SK-N-SH (cell line): ENCODE data around the gene SP7. TPM values are rescaled to one million over a fixed set of nuclear protein-coding genes. Genes with fewer than 3 reads are reported as not detected.

Experiments used
- CTCF ChIA-PET: fragments of 300-600, 350-600 bp; formaldehyde crosslinking; extraction: SDS; loops from one replicate; lab custom pipeline; 2021; lab: Yijun Ruan, JAX
- POLR2A ChIA-PET: fragments of 350-600 bp; sonication (Branson Sonifier 250); formaldehyde crosslinking; extraction: SDS; loops from one replicate; lab custom pipeline; 2020; ENCODE audit warnings: antibody characterized with exemption, inconsistent platforms; lab: Yijun Ruan, JAX
- DNase-seq: peaks from one replicate; pipeline ENCODE4 v3.0.0; 2012
- H2AFZ ChIP-seq: fragments of 200-600 bp; sonication (generic); 2 replicates; pipeline ENCODE4 v1.8.1; 2016; ENCODE audit warnings: antibody characterized with exemption, mild to moderate bottlenecking, low read depth
- H3F3A ChIP-seq: fragments of 200-600 bp; sonication (generic); replicated peaks from 2 replicates; pipeline ENCODE3; 2016; ENCODE audit warnings: antibody characterized with exemption, mild to moderate bottlenecking; ENCODE audit not compliant: insufficient read depth
- H3K27ac ChIP-seq, 2 experiments: fragments of 200-500 bp in 1 of 2; fragments of 200-600 bp in 1 of 2; sonication (Bioruptor generic) in 1 of 2; sonication (generic), shearing (Covaris generic) in 1 of 2; 2 replicates each; pipeline versions ENCODE4 v1.5.1 to v1.6.1; 2014 to 2016; ENCODE audit warnings: low read depth in 2 of 2, inconsistent platforms in 1 of 2, low read length in 1 of 2, mild to moderate bottlenecking in 1 of 2, mixed read lengths in 1 of 2
- H3K27me3 ChIP-seq: fragments of 200-600 bp; sonication (generic), shearing (Covaris generic); 2 replicates; pipeline ENCODE4 v1.6.1; 2016; ENCODE audit warnings: mixed run types; ENCODE audit not compliant: insufficient read depth
- H3K36me3 ChIP-seq, 2 experiments: fragments of 200-500 bp in 1 of 2; fragments of 200-600 bp in 1 of 2; sonication (Bioruptor generic) in 1 of 2; sonication (generic) in 1 of 2; replicated peaks in 1 of 2; 2 replicates each; pipeline versions ENCODE3 to v1.5.1; 2014 to 2016; ENCODE audit warnings: low read length in 1 of 2, mild to moderate bottlenecking in 1 of 2; ENCODE audit not compliant: insufficient read depth in 2 of 2, control insufficient read depth in 1 of 2
- H3K4me1 ChIP-seq, 2 experiments: fragments of 200-500 bp in 1 of 2; fragments of 200-600 bp in 1 of 2; sonication (Bioruptor generic) in 1 of 2; sonication (generic), shearing (Covaris generic) in 1 of 2; 2 replicates each; pipeline versions ENCODE4 v1.5.1 to v1.6.1; 2014 to 2016; ENCODE audit warnings: low read depth in 1 of 2, low read length in 1 of 2, mixed run types in 1 of 2; ENCODE audit not compliant: insufficient read depth in 2 of 2, control insufficient read depth in 1 of 2
- H3K4me2 ChIP-seq: fragments of 200-600 bp; sonication (generic), shearing (Covaris generic); 2 replicates; pipeline ENCODE4 v1.6.1; 2017; ENCODE audit warnings: mixed run types
- H3K4me3 ChIP-seq, 2 experiments: fragments of 200-500 bp in 1 of 2; fragments of 200-600 bp in 1 of 2; sonication (Bioruptor generic) in 1 of 2; sonication (generic), shearing (Covaris generic) in 1 of 2; 2 replicates each; pipeline versions ENCODE4 v1.5.1 to v1.8.1; 2014 to 2016; ENCODE audit warnings: low read depth in 2 of 2, inconsistent platforms in 1 of 2, low read length in 1 of 2, mild to moderate bottlenecking in 1 of 2, mixed read lengths in 1 of 2, moderate library complexity in 1 of 2
- H3K79me2 ChIP-seq: fragments of 200-600 bp; sonication (generic); 2 replicates; pipeline ENCODE4 v1.8.1; 2017; ENCODE audit warnings: mild to moderate bottlenecking; ENCODE audit not compliant: insufficient read depth
- H3K9ac ChIP-seq: fragments of 200-600 bp; sonication (generic); 2 replicates; pipeline ENCODE4 v1.6.1; 2017; ENCODE audit warnings: mixed run types
- H3K9me2 ChIP-seq: fragments of 200-600 bp; sonication (generic); 2 replicates; pipeline ENCODE4 v1.6.1; 2017; ENCODE audit warnings: mixed run types
- H3K9me3 ChIP-seq: fragments of 200-600 bp; sonication (generic); 2 replicates; pipeline ENCODE4 v1.6.1; 2017; ENCODE audit warnings: mixed run types, mild to moderate bottlenecking, moderate library complexity
- H4K20me1 ChIP-seq: fragments of 200-600 bp; sonication (generic); 2 replicates; pipeline ENCODE4 v1.6.1; 2017; ENCODE audit warnings: mild to moderate bottlenecking, mixed run types; ENCODE audit not compliant: insufficient read depth
- ELF1 ChIP-seq: IDR thresholded peaks from 2 replicates; pipeline ENCODE4 v1.4.0; 2012
- FOSL2 ChIP-seq: IDR thresholded peaks from 2 replicates; pipeline ENCODE4 v1.4.0; 2012; ENCODE audit warnings: low read depth, mild to moderate bottlenecking, moderate library complexity, borderline replicate concordance
- FOXJ3 ChIP-seq: sonication (generic); formaldehyde crosslinking; IDR thresholded peaks from 2 replicates; pipeline ENCODE4 v1.5.1; 2020; ENCODE audit warnings: mild to moderate bottlenecking, missing genetic modification reagents
- GABPA ChIP-seq: IDR thresholded peaks from 2 replicates; pipeline ENCODE4 v1.4.0; 2012; ENCODE audit warnings: low read depth, mild to moderate bottlenecking
- MXI1 ChIP-seq: IDR thresholded peaks from 2 replicates; pipeline ENCODE4 v1.6.1; 2012; ENCODE audit warnings: mild to moderate bottlenecking, low read depth, low read length, improper control_type of control experiment
- NFIC ChIP-seq: IDR thresholded peaks from 2 replicates; pipeline ENCODE4 v1.4.0; 2012; ENCODE audit warnings: borderline replicate concordance
- NRF1 ChIP-seq: IDR thresholded peaks from 2 replicates; pipeline ENCODE4 v1.6.1; 2012; ENCODE audit warnings: low read depth, mild to moderate bottlenecking, low read length
- RCOR1 ChIP-seq: fragments of 150-350 bp; IDR thresholded peaks from 2 replicates; pipeline ENCODE4 v1.6.1; 2017; ENCODE audit warnings: antibody characterized with exemption, low read length
- RFX5 ChIP-seq: IDR thresholded peaks from 2 replicates; pipeline ENCODE4 v1.6.1; 2012; ENCODE audit warnings: mild to moderate bottlenecking, improper control_type of control experiment, low read length
- SIN3A ChIP-seq: IDR thresholded peaks from 2 replicates; pipeline ENCODE4 v1.6.1; 2012; ENCODE audit warnings: low read depth, mild to moderate bottlenecking, low read length, moderate library complexity, borderline replicate concordance
- TAF1 ChIP-seq: IDR thresholded peaks from 2 replicates; pipeline ENCODE4 v1.6.1; 2012; ENCODE audit warnings: low read depth, mild to moderate bottlenecking, low read length, moderate library complexity, borderline replicate concordance
- TEAD4 ChIP-seq: IDR thresholded peaks from 2 replicates; pipeline ENCODE4 v1.4.0; 2012; ENCODE audit warnings: mild to moderate bottlenecking, borderline replicate concordance; ENCODE audit not compliant: insufficient read depth
- YY1 ChIP-seq: IDR thresholded peaks from 2 replicates; pipeline ENCODE4 v1.4.0; 2012; ENCODE audit warnings: low read depth, mild to moderate bottlenecking
- WGBS: methylation state at CpG from one replicate; pipeline ENCODE4 v1.1.6; 2017; ENCODE audit warnings: low lambda C conversion rate; 5-methylcytosine and 5-hydroxymethylcytosine counted together
- polyA plus RNA-seq, 3 experiments: library from polyadenylated mRNA; depleted of rRNA; stranded (reverse); fragments of >200 nt; gene quantifications; 2 replicates each; pipeline ENCODE4 v1.2.3, GENCODE V29; 2012
- TF ChIP-seq, protein P1 (sequence below): IDR thresholded peaks from 2 replicates; pipeline ENCODE4 v1.6.1; 2012; ENCODE audit warnings: mild to moderate bottlenecking, low read depth, low read length, moderate library complexity
- TF ChIP-seq, protein P2 (sequence below): IDR thresholded peaks from 2 replicates; pipeline ENCODE4 v1.4.0; 2012; ENCODE audit warnings: low read depth, borderline replicate concordance
- TF ChIP-seq, protein P3 (sequence below): fragments of 150-350 bp; IDR thresholded peaks from 2 replicates; pipeline ENCODE4 v1.6.1; 2017; ENCODE audit warnings: antibody characterized with exemption, low read length, low read depth, borderline replicate concordance
- TF ChIP-seq, protein P4 (sequence below): IDR thresholded peaks from 2 replicates; pipeline ENCODE4; 2012
- TF ChIP-seq, protein P5 (sequence below): IDR thresholded peaks from 2 replicates; pipeline ENCODE4 v1.4.0; 2012; ENCODE audit warnings: low read depth, borderline replicate concordance
- TF ChIP-seq, protein P6 (sequence below): fragments of 200-600 bp; sonication (generic); IDR thresholded peaks from 2 replicates; pipeline ENCODE4 v1.6.1; 2017; ENCODE audit warnings: antibody characterized with exemption, mild to moderate bottlenecking, moderate library complexity
- TF ChIP-seq, protein P7 (sequence below): IDR thresholded peaks from 2 replicates; pipeline ENCODE4 v1.4.0; 2012; ENCODE audit warnings: low read depth

The SP7 gene
- polyA plus RNA-seq, 1 of the 3 experiments (the other 2 are of a cell fraction): not detected

DNA sequence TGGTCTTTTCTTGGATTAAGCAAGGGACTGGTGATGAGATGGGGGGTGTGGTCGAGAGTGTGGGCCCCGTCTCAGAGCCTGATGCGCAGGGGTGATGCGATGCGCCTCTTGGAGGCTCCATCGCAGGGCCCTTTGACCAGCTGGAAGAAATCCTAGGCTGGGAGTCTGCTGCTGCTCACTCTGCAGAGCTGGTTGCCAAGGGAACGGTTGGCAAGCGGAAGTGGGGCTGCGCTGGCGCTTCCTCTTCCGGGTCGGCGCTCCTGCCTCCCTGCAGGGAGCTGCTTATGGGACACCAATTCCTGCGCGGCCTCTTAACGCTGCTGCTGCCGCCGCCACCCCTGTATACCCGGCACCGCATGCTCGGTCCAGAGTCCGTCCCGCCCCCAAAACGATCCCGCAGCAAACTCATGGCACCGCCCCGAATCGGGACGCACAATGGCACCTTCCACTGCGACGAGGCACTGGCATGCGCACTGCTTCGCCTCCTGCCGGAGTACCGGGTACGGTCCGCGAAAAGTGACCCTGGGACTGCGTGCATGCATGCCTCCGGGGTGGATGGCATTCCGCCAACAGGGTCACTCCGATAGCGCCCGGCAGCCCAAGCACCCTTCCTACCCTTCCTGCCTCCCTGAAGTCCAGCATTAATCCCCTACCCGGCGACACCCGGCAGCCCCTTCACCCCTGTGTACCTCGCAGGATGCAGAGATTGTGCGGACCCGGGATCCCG lies 36.5 kb downstream of the SP7 start, which contains the start of gene MYG1:
MYG1 (plus strand) TSS at position 242 of the 727 bp plus-strand sequence; CDS start at position 285, 43 bp downstream.
- no peaks in the 10 kb centered on the region for H3K9me3 ChIP-seq
- CTCF ChIA-PET: interaction anchor here (0.7 to 19.2 kb wide), 11 partner anchors 10 to 193 kb away, joined by 3 to 363 read pairs (median 5); partner anchors contain the start of gene AAAS
- peak within 1 kb of the TSS; percentile 80 for H3K4me2 ChIP-seq
- peak within 1 kb of the TSS; percentile 77 for H3K9ac ChIP-seq
- peaks cover 11 to 26% of the 10 kb centered on the region in 2 experiments for H3K4me1 ChIP-seq
- H3K79me2 ChIP-seq: peaks cover 79% of the 10 kb centered on the region
- H3K9me2 ChIP-seq: no peaks in the 10 kb centered on the region
- no peaks in the 10 kb centered on the region for H3K27me3 ChIP-seq
- H3K4me3 ChIP-seq: peak within 1 kb of the TSS; percentile 77
- H2AFZ ChIP-seq: peak within 1 kb of the TSS; percentile 56; the same call in 1 of the 2 replicates
- POLR2A ChIA-PET: interaction anchor here (0.7 to 2.8 kb wide), 7 partner anchors 9 to 194 kb away, joined by 3 to 19 read pairs (median 3); partner anchors contain the start of genes AAAS, CSAD and ZNF740
- DNase-seq: peak; percentile 90
- WGBS: 2% methylated on average over 25 of the region's 51 CpGs
- no peaks in the 10 kb centered on the region for H4K20me1 ChIP-seq
- peak within 1 kb of the TSS; percentile 85 to 88 for H3K27ac ChIP-seq
- H3F3A ChIP-seq: peaks cover 25% of the 10 kb centered on the region
- peaks cover 20 to 32% of the 10 kb centered on the region in 2 experiments for H3K36me3 ChIP-seq
- TF ChIP-seq TAF1 (peak; percentile 59; the same call in 1 of the 2 replicates), TEAD4 (no peak), SIN3A (peak; percentile 60), RFX5 (peak; percentile 23; the same call in 1 of the 2 replicates), FOSL2 (no peak), FOXJ3 (CRISPR knock-in tag) (no peak), ELF1 (peak; percentile 87), RCOR1 (no peak), YY1 (0 out of 2 replicates have a peak, but pooled peaks have one; percentile 78), GABPA (peak; percentile 99), NRF1 (peak; percentile 59), MXI1 (peak; percentile 85), NFIC (peak; percentile 5; the same call in 1 of the 2 replicates)
- TF ChIP-seq, protein P1, sequence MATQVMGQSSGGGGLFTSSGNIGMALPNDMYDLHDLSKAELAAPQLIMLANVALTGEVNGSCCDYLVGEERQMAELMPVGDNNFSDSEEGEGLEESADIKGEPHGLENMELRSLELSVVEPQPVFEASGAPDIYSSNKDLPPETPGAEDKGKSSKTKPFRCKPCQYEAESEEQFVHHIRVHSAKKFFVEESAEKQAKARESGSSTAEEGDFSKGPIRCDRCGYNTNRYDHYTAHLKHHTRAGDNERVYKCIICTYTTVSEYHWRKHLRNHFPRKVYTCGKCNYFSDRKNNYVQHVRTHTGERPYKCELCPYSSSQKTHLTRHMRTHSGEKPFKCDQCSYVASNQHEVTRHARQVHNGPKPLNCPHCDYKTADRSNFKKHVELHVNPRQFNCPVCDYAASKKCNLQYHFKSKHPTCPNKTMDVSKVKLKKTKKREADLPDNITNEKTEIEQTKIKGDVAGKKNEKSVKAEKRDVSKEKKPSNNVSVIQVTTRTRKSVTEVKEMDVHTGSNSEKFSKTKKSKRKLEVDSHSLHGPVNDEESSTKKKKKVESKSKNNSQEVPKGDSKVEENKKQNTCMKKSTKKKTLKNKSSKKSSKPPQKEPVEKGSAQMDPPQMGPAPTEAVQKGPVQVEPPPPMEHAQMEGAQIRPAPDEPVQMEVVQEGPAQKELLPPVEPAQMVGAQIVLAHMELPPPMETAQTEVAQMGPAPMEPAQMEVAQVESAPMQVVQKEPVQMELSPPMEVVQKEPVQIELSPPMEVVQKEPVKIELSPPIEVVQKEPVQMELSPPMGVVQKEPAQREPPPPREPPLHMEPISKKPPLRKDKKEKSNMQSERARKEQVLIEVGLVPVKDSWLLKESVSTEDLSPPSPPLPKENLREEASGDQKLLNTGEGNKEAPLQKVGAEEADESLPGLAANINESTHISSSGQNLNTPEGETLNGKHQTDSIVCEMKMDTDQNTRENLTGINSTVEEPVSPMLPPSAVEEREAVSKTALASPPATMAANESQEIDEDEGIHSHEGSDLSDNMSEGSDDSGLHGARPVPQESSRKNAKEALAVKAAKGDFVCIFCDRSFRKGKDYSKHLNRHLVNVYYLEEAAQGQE: peak; percentile 58; the same call in 1 of the 2 replicates
- TF ChIP-seq, protein P2, sequence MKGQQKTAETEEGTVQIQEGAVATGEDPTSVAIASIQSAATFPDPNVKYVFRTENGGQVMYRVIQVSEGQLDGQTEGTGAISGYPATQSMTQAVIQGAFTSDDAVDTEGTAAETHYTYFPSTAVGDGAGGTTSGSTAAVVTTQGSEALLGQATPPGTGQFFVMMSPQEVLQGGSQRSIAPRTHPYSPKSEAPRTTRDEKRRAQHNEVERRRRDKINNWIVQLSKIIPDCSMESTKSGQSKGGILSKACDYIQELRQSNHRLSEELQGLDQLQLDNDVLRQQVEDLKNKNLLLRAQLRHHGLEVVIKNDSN: no peak
- TF ChIP-seq, protein P3, sequence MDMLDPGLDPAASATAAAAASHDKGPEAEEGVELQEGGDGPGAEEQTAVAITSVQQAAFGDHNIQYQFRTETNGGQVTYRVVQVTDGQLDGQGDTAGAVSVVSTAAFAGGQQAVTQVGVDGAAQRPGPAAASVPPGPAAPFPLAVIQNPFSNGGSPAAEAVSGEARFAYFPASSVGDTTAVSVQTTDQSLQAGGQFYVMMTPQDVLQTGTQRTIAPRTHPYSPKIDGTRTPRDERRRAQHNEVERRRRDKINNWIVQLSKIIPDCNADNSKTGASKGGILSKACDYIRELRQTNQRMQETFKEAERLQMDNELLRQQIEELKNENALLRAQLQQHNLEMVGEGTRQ: no peak
- TF ChIP-seq, protein P4, sequence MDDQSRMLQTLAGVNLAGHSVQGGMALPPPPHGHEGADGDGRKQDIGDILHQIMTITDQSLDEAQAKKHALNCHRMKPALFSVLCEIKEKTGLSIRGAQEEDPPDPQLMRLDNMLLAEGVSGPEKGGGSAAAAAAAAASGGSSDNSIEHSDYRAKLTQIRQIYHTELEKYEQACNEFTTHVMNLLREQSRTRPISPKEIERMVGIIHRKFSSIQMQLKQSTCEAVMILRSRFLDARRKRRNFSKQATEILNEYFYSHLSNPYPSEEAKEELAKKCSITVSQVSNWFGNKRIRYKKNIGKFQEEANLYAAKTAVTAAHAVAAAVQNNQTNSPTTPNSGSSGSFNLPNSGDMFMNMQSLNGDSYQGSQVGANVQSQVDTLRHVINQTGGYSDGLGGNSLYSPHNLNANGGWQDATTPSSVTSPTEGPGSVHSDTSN: peak; percentile 52; the same call in 1 of the 2 replicates
- TF ChIP-seq, protein P5, sequence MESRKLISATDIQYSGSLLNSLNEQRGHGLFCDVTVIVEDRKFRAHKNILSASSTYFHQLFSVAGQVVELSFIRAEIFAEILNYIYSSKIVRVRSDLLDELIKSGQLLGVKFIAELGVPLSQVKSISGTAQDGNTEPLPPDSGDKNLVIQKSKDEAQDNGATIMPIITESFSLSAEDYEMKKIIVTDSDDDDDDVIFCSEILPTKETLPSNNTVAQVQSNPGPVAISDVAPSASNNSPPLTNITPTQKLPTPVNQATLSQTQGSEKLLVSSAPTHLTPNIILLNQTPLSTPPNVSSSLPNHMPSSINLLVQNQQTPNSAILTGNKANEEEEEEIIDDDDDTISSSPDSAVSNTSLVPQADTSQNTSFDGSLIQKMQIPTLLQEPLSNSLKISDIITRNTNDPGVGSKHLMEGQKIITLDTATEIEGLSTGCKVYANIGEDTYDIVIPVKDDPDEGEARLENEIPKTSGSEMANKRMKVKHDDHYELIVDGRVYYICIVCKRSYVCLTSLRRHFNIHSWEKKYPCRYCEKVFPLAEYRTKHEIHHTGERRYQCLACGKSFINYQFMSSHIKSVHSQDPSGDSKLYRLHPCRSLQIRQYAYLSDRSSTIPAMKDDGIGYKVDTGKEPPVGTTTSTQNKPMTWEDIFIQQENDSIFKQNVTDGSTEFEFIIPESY: peak; percentile 41; the same call in 1 of the 2 replicates
- TF ChIP-seq, protein P6, sequence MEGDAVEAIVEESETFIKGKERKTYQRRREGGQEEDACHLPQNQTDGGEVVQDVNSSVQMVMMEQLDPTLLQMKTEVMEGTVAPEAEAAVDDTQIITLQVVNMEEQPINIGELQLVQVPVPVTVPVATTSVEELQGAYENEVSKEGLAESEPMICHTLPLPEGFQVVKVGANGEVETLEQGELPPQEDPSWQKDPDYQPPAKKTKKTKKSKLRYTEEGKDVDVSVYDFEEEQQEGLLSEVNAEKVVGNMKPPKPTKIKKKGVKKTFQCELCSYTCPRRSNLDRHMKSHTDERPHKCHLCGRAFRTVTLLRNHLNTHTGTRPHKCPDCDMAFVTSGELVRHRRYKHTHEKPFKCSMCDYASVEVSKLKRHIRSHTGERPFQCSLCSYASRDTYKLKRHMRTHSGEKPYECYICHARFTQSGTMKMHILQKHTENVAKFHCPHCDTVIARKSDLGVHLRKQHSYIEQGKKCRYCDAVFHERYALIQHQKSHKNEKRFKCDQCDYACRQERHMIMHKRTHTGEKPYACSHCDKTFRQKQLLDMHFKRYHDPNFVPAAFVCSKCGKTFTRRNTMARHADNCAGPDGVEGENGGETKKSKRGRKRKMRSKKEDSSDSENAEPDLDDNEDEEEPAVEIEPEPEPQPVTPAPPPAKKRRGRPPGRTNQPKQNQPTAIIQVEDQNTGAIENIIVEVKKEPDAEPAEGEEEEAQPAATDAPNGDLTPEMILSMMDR: peak; percentile 24
- TF ChIP-seq, protein P7, sequence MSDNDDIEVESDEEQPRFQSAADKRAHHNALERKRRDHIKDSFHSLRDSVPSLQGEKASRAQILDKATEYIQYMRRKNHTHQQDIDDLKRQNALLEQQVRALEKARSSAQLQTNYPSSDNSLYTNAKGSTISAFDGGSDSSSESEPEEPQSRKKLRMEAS: peak; percentile 82
